SK-N-SH treated with all-trans-retinoic acid at 6 μM for 48 hours (cell line): ENCODE results near the gene TMCO2.

Experiments used
- ATAC-seq: fragments of 200-7000 bp; cut with Tn5 transposase; 3 replicates; pipeline ENCODE4 v1.9.1; 2020; ENCODE audit warnings: mild to moderate bottlenecking, moderate library complexity
- BACH2 ChIP-seq: fragments of 250-450 bp; sonication (Bioruptor Pico); IDR thresholded peaks from 2 replicates; pipeline ENCODE4 v1.9.0; 2021; ENCODE audit warnings: mild to moderate bottlenecking, borderline replicate concordance
- CREB5 ChIP-seq: fragments of 250-450 bp; sonication (Bioruptor Pico); IDR thresholded peaks from 2 replicates; pipeline ENCODE4 v1.5.1; 2020; ENCODE audit warnings: low read depth, mild to moderate bottlenecking, moderate library complexity
- CSDC2 ChIP-seq: fragments of 250-450 bp; sonication (Bioruptor Pico); IDR thresholded peaks from 2 replicates; pipeline ENCODE4 v1.5.0; 2020; ENCODE audit warnings: mild to moderate bottlenecking, moderate library complexity
- ESRRG ChIP-seq: fragments of 250-450 bp; sonication (Bioruptor Pico); IDR thresholded peaks from 2 replicates; pipeline ENCODE4 v1.6.1; 2021; ENCODE audit warnings: mild to moderate bottlenecking
- GLIS3 ChIP-seq: fragments of 250-450 bp; sonication (Bioruptor Pico); IDR thresholded peaks from 2 replicates; pipeline ENCODE4 v1.5.0; 2020; ENCODE audit warnings: mild to moderate bottlenecking, moderate library complexity
- ISL1 ChIP-seq: fragments of 250-450 bp; sonication (Bioruptor Pico); IDR thresholded peaks from 2 replicates; pipeline ENCODE4 v2.1.2; 2022; ENCODE audit warnings: mild to moderate bottlenecking, moderate library complexity
- OSR1 ChIP-seq: fragments of 250-450 bp; sonication (Bioruptor Pico); IDR thresholded peaks from 2 replicates; pipeline ENCODE4 v1.8.0; 2022; ENCODE audit warnings: moderate library complexity, mild to moderate bottlenecking, inconsistent platforms
- PATZ1 ChIP-seq: fragments of 250-450 bp; sonication (Bioruptor Pico); IDR thresholded peaks from 2 replicates; pipeline ENCODE4 v1.8.0; 2020; ENCODE audit warnings: mild to moderate bottlenecking, moderate library complexity, borderline replicate concordance
- POU6F1 ChIP-seq: fragments of 250-450 bp; sonication (Bioruptor Pico); IDR thresholded peaks from 2 replicates; pipeline ENCODE4 v1.8.0; 2021; ENCODE audit warnings: low read depth, mild to moderate bottlenecking, moderate library complexity, borderline replicate concordance
- PPARA ChIP-seq: fragments of 250-450 bp; sonication (Bioruptor Pico); IDR thresholded peaks from 2 replicates; pipeline ENCODE4 v1.5.0; 2020; ENCODE audit warnings: mild to moderate bottlenecking, borderline replicate concordance
- RARB ChIP-seq: fragments of 250-450 bp; sonication (Bioruptor Pico); IDR thresholded peaks from 2 replicates; pipeline ENCODE4 v1.8.0; 2021; ENCODE audit warnings: mild to moderate bottlenecking, moderate library complexity
- SNAI2 ChIP-seq: fragments of 250-450 bp; sonication (Bioruptor Pico); IDR thresholded peaks from 2 replicates; pipeline ENCODE4 v1.5.0; 2020; ENCODE audit warnings: mild to moderate bottlenecking, moderate library complexity
- TCF4 ChIP-seq: fragments of 250-450 bp; sonication (Bioruptor Pico); IDR thresholded peaks from 2 replicates; pipeline ENCODE4 v1.8.0; 2021; ENCODE audit warnings: mild to moderate bottlenecking, moderate library complexity, borderline replicate concordance
- TOX ChIP-seq: fragments of 250-450 bp; sonication (Bioruptor Pico); IDR thresholded peaks from 2 replicates; pipeline ENCODE4 v1.8.0; 2021; ENCODE audit warnings: mild to moderate bottlenecking, moderate library complexity, borderline replicate concordance
- TSHZ2 ChIP-seq: fragments of 250-450 bp; sonication (Bioruptor Pico); IDR thresholded peaks from 2 replicates; pipeline ENCODE4 v1.5.0; 2020; ENCODE audit warnings: mild to moderate bottlenecking, moderate library complexity
- ZC3H10 ChIP-seq: fragments of 250-450 bp; sonication (Bioruptor Pico); IDR thresholded peaks from 2 replicates; pipeline ENCODE4 v1.5.1; 2021; ENCODE audit warnings: mild to moderate bottlenecking, moderate library complexity
- ZFP3 ChIP-seq: fragments of 250-450 bp; sonication (Bioruptor Pico); IDR thresholded peaks from 2 replicates; pipeline ENCODE4 v1.5.0; 2020; ENCODE audit warnings: mild to moderate bottlenecking, moderate library complexity
- ZFP30 ChIP-seq: fragments of 450-650 bp; formaldehyde crosslinking; IDR thresholded peaks from 2 replicates; pipeline ENCODE4 v1.5.0; 2022; ENCODE audit warnings: mild to moderate bottlenecking, moderate library complexity
- ZNF70 ChIP-seq: fragments of 450-650 bp; formaldehyde crosslinking; IDR thresholded peaks from 2 replicates; pipeline ENCODE4 v1.5.0; 2020; ENCODE audit warnings: mild to moderate bottlenecking, moderate library complexity

Gene TMCO2

GRCh38 chr1:40221977-40222772 is 25.6 kb upstream of the TMCO2 start:
- TF ChIP-seq ZNF70 (CRISPR knock-in tag) (no peak), OSR1 (no peak), TSHZ2 (CRISPR knock-in tag) (no peak), ZFP3 (CRISPR knock-in tag) (no peak), ZC3H10 (CRISPR knock-in tag) (no peak), PPARA (CRISPR knock-in tag) (no peak), ZFP30 (CRISPR knock-in tag) (no peak), GLIS3 (no peak), TCF4 (CRISPR knock-in tag) (no peak), PATZ1 (CRISPR knock-in tag) (no peak), RARB (CRISPR knock-in tag) (no peak)
- ATAC-seq: no peak

- TF ChIP-seq ESRRG (CRISPR knock-in tag) (no peak), TCF4 (CRISPR knock-in tag) (no peak), ZNF70 (CRISPR knock-in tag) (no peak), PATZ1 (CRISPR knock-in tag) (no peak), SNAI2 (CRISPR knock-in tag) (no peak), ISL1 (no peak), CSDC2 (no peak), RARB (CRISPR knock-in tag) (no peak), BACH2 (CRISPR knock-in tag) (no peak)
- ATAC-seq: no peak
Observed at GRCh38 chr1:40224040-40224439, 23.7 kb upstream of the TMCO2 start.

GRCh38 chr1:40226192-40226591 is 21.5 kb upstream of the TMCO2 start:
- ATAC-seq: no peak
- TF ChIP-seq TOX (CRISPR knock-in tag) (no peak), ESRRG (CRISPR knock-in tag) (no peak), ISL1 (no peak), ZC3H10 (CRISPR knock-in tag) (no peak), POU6F1 (CRISPR knock-in tag) (no peak), ZFP3 (CRISPR knock-in tag) (no peak), CREB5 (CRISPR knock-in tag) (no peak)
